ENCODE results near the gene ZNF775. TPM values are rescaled to one million over a fixed set of nuclear protein-coding genes. Genes with fewer than 3 reads are reported as not detected.

Gene ZNF775
- total RNA-seq, 6 experiments from 2014 or later = 0.44 to 1.6 (median 0.96) TPM

- no peak for TF ChIP-seq POLR2A (IDR thresholded peaks at IDR 0.05)
- TF ChIP-seq CTCF (IDR thresholded peaks at IDR 0.05) = no peak
- Histone ChIP-seq H3K36me3 (no peaks in the 10 kb centered on the region), H3K4me1 (peaks cover 0 to 19% (median 2%) of the 10 kb centered on the region in 4 donors), H3K4me3 (no peak overlapping the region), H3K9me3 (no peaks in the 10 kb centered on the region), H3K27me3 (no peaks in the 10 kb centered on the region), H3K27ac (no peak overlapping the region)
- WGBS (ENCODE audit: insufficient coverage, low coverage, low lambda C conversion rate, missing lambda C conversion rate) = 100% methylated on average over 4 of the region's 10 CpGs
- intact Hi-C loops (cut with DNase I) = no loop called here
- ATAC-seq (no peak), DNase-seq (peak in 1 of 3 donors; percentile 24)
These were observed 38.1 kb downstream of the ZNF775 start for GRCh38 chr7:150417239-150417638.

- H3K27me3 ChIP-seq = no peaks in the 10 kb centered on the region
- H3K9me3 ChIP-seq = no peaks in the 10 kb centered on the region
- H3K4me1 ChIP-seq = peaks cover 0 to 19% (median 2%) of the 10 kb centered on the region in 4 donors
- ATAC-seq (no peak), DNase-seq (peak in 1 of 3 donors; percentile 28)
- H3K36me3 ChIP-seq = no peaks in the 10 kb centered on the region
- H3K27ac ChIP-seq = no peak overlapping the region
- TF ChIP-seq CTCF (IDR thresholded peaks at IDR 0.05) (no peak), POLR2A (IDR thresholded peaks at IDR 0.05) (no peak)
- intact Hi-C loops (cut with DNase I) = no loop called here
- no peak overlapping the region for H3K4me3 ChIP-seq
- WGBS (ENCODE audit: insufficient coverage, low coverage, low lambda C conversion rate, missing lambda C conversion rate) = 91% methylated on average over 4 of the region's 6 CpGs
These were observed 38.7 kb downstream of the ZNF775 start for GRCh38 chr7:150417863-150418262.

- no peaks in the 10 kb centered on the region for H3K36me3 ChIP-seq
- no peaks in the 10 kb centered on the region for H3K27me3 ChIP-seq
- peak in 1 of 3 donors; percentile 11 for DNase-seq
- H3K9me3 ChIP-seq = no peaks in the 10 kb centered on the region
- no peak overlapping the region for H3K27ac ChIP-seq
- intact Hi-C loops (cut with DNase I) = no loop called here
- WGBS (ENCODE audit: insufficient coverage, low coverage, low lambda C conversion rate, missing lambda C conversion rate) = 83% methylated on average over 2 of the region's 2 CpGs
- no peak for TF ChIP-seq CTCF (IDR thresholded peaks at IDR 0.05)
- TF ChIP-seq POLR2A (IDR thresholded peaks at IDR 0.05) = no peak
- H3K4me1 ChIP-seq = peaks cover 0 to 12% (median 1%) of the 10 kb centered on the region in 4 donors
- H3K4me3 ChIP-seq = no peak overlapping the region
- no peak for ATAC-seq
These were observed 41.1 kb downstream of the ZNF775 start for GRCh38 chr7:150420242-150420641.

GRCh38 chr7:150420987-150421674, 42.0 kb downstream of the ZNF775 start:
- no peaks in the 10 kb centered on the region for H3K36me3 ChIP-seq
- WGBS (ENCODE audit: insufficient coverage, low coverage, low lambda C conversion rate, missing lambda C conversion rate) = 11% methylated on average over 26 of the region's 27 CpGs
- ATAC-seq (peak; percentile 100), DNase-seq (peak; percentile 81 to 88 (median 85))
- H3K27me3 ChIP-seq = no peaks in the 10 kb centered on the region
- no peaks in the 10 kb centered on the region for H3K9me3 ChIP-seq
- no peak overlapping the region for H3K27ac ChIP-seq
- TF ChIP-seq CTCF (IDR thresholded peaks at IDR 0.05) (peak; percentile 82 to 94 (median 92)), POLR2A (IDR thresholded peaks at IDR 0.05) (no peak)
- H3K4me3 ChIP-seq = no peak overlapping the region
- peaks cover 0 to 6% (median 0%) of the 10 kb centered on the region in 4 donors for H3K4me1 ChIP-seq
- intact Hi-C loops (cut with DNase I) = no loop called here

All from right lobe of liver (tissue), 6 donors.